GM23338 (cell line): ENCODE measurements around the gene FAM227A. TPM values are rescaled to one million over a fixed set of nuclear protein-coding genes. Genes with fewer than 3 reads are reported as not detected.

Experiments used
- ATAC-seq: fragments of 200-7000 bp; cut with Tn5 transposase; 3 replicates; pipeline ENCODE4 v1.9.1; 2020
- DNase-seq: peaks from one replicate; pipeline ENCODE4 v3.0.0-alpha.2; 2015; ENCODE audit warnings: low spot score
- H2AFZ ChIP-seq: fragments of 200-600 bp; sonication (generic); 2 replicates; pipeline ENCODE4 v1.8.0; 2016; ENCODE audit warnings: antibody characterized with exemption, mild to moderate bottlenecking, moderate library complexity
- H3F3A ChIP-seq: fragments of 200-600 bp; sonication (generic); replicated peaks from 2 replicates; pipeline ENCODE4 v1.8.0; 2017; ENCODE audit warnings: antibody characterized with exemption, mixed run types, low read depth
- H3K27ac ChIP-seq: fragments of 200-600 bp; sonication (generic); 2 replicates; pipeline ENCODE4 v1.6.1; 2016; ENCODE audit warnings: low read depth
- H3K27me3 ChIP-seq: fragments of 200-600 bp; sonication (generic); 2 replicates; pipeline ENCODE4 v1.8.0; 2016; ENCODE audit warnings: mild to moderate bottlenecking, mixed run types, moderate library complexity; ENCODE audit not compliant: insufficient read depth
- H3K36me3 ChIP-seq: fragments of 200-600 bp; sonication (generic); 2 replicates; pipeline ENCODE4 v1.8.0; 2016; ENCODE audit warnings: mild to moderate bottlenecking; ENCODE audit not compliant: insufficient read depth
- H3K4me1 ChIP-seq: fragments of 200-600 bp; sonication (generic); 2 replicates; pipeline ENCODE4 v1.8.0; 2016; ENCODE audit warnings: mild to moderate bottlenecking, moderate library complexity; ENCODE audit not compliant: insufficient read depth
- H3K4me2 ChIP-seq: fragments of 200-600 bp; sonication (generic); 2 replicates; pipeline ENCODE4 v1.7.1; 2017; ENCODE audit warnings: mixed run types
- H3K4me3 ChIP-seq: fragments of 200-600 bp; sonication (generic); 2 replicates; pipeline ENCODE4 v1.6.1; 2016; ENCODE audit warnings: mixed run types
- H3K79me2 ChIP-seq: fragments of 200-600 bp; sonication (generic); replicated peaks from 2 replicates; pipeline ENCODE4 v1.8.0; 2017; ENCODE audit warnings: mild to moderate bottlenecking; ENCODE audit not compliant: insufficient read depth
- H3K9me2 ChIP-seq: fragments of 200-600 bp; sonication (generic); 2 replicates; pipeline ENCODE4 v1.8.0; 2017; ENCODE audit not compliant: insufficient read depth
- H4K20me1 ChIP-seq: fragments of 200-600 bp; sonication (generic); replicated peaks from 2 replicates; pipeline ENCODE4 v1.8.0; 2017; ENCODE audit warnings: mild to moderate bottlenecking; ENCODE audit not compliant: insufficient read depth
- H3K27ac Mint-ChIP-seq: 2 replicates; pipeline ENCODE4 v1.8.0; 2020; ENCODE audit warnings: inconsistent platforms, mild to moderate bottlenecking, moderate library complexity, mixed read lengths
- H3K27me3 Mint-ChIP-seq: 3 replicates; pipeline ENCODE4 v1.8.0; 2022; ENCODE audit warnings: low read depth, mild to moderate bottlenecking, moderate library complexity, mixed read lengths, inconsistent platforms; ENCODE audit not compliant: insufficient read depth, poor library complexity
- H3K36me3 Mint-ChIP-seq: 3 replicates; pipeline ENCODE4 v1.8.0; 2021; ENCODE audit warnings: low read depth, mild to moderate bottlenecking, inconsistent platforms, moderate library complexity, mixed read lengths
- H3K4me1 Mint-ChIP-seq: 3 replicates; pipeline ENCODE4 v1.8.0; 2020; ENCODE audit warnings: mild to moderate bottlenecking, inconsistent platforms, mixed read lengths
- H3K4me3 Mint-ChIP-seq: 3 replicates; pipeline ENCODE4 v1.8.0; 2021; ENCODE audit warnings: moderate library complexity, mild to moderate bottlenecking, inconsistent platforms, mixed read lengths
- H3K9me3 Mint-ChIP-seq: 3 replicates; pipeline ENCODE4 v1.8.0; 2020; ENCODE audit warnings: moderate library complexity, mild to moderate bottlenecking, inconsistent platforms, mixed read lengths
- CREB1 ChIP-seq: fragments of 250-450 bp; sonication (Bioruptor Pico); IDR thresholded peaks from 2 replicates; pipeline ENCODE4 v1.5.0; 2020; ENCODE audit warnings: low read depth, mild to moderate bottlenecking, moderate library complexity
- ETS1 ChIP-seq: IDR thresholded peaks from 2 replicates; pipeline ENCODE4 v1.6.1; 2016; ENCODE audit warnings: antibody characterized with exemption
- EZH2 ChIP-seq: fragments of 200-600 bp; sonication (generic); IDR thresholded peaks from one replicate; pipeline ENCODE4 v1.8.0; 2017; ENCODE audit warnings: antibody characterized with exemption, mild to moderate bottlenecking, low read depth; ENCODE audit not compliant: unreplicated experiment
- EZH2phosphoT487 ChIP-seq: fragments of 200-600 bp; sonication (generic); IDR thresholded peaks from one replicate; pipeline ENCODE4 v1.8.1; 2018; ENCODE audit warnings: antibody characterized with exemption; ENCODE audit not compliant: unreplicated experiment
- JUNB ChIP-seq: IDR thresholded peaks from one replicate; pipeline ENCODE4 v1.6.1; 2016; ENCODE audit warnings: antibody characterized with exemption; ENCODE audit not compliant: unreplicated experiment
- NANOG ChIP-seq: IDR thresholded peaks from 2 replicates; pipeline ENCODE4 v1.6.1; 2016; ENCODE audit warnings: antibody characterized with exemption, borderline replicate concordance
- POLR2AphosphoS5 ChIP-seq: IDR thresholded peaks from 2 replicates; pipeline ENCODE4 v1.6.1; 2016; ENCODE audit warnings: antibody characterized with exemption, low read depth
- REST ChIP-seq: IDR thresholded peaks from one replicate; pipeline ENCODE4 v1.6.1; 2018; ENCODE audit warnings: antibody characterized with exemption; ENCODE audit not compliant: unreplicated experiment
- STAT1 ChIP-seq: IDR thresholded peaks from one replicate; pipeline ENCODE4 v1.6.1; 2016; ENCODE audit warnings: antibody characterized with exemption; ENCODE audit not compliant: unreplicated experiment
- ZNF114 ChIP-seq: fragments of 250-450 bp; sonication (Bioruptor Pico); IDR thresholded peaks from 2 replicates; pipeline ENCODE4 v1.5.0; 2020; ENCODE audit warnings: mild to moderate bottlenecking, moderate library complexity
- ZNF331 ChIP-seq: fragments of 250-450 bp; sonication (Bioruptor Pico); IDR thresholded peaks from 2 replicates; pipeline ENCODE4 v1.5.0; 2020; ENCODE audit warnings: low read depth, mild to moderate bottlenecking, moderate library complexity
- ZNF462 ChIP-seq: fragments of 250-450 bp; sonication (Bioruptor Pico); IDR thresholded peaks from 2 replicates; pipeline ENCODE4 v1.5.0; 2020; ENCODE audit warnings: mild to moderate bottlenecking, moderate library complexity
- polyA plus RNA-seq: library from polyadenylated mRNA; unstranded; fragments of >200 nt; fragmentation: Nextera tagmentation; extraction: Ambion mirVana; gene quantifications from 2 replicates; pipeline ENCODE4 v1.2.1, GENCODE V29; 2016
- total RNA-seq: library from RNA; depleted of rRNA; stranded (reverse); fragments of >200 nt; shearing (Covaris generic); gene quantifications from 2 replicates; pipeline ENCODE4 v1.2.3, GENCODE V29; 2014
- TF ChIP-seq, protein P1 (sequence below), 2 experiments: fragments of 200-600 bp in 1 of 2; sonication (generic) in 1 of 2; conservative IDR thresholded peaks; 2 replicates each; pipeline versions ENCODE4 v1.5.1 to v1.6.1; 2016 to 2017; ENCODE audit warnings: antibody characterized with exemption in 2 of 2, low read depth in 2 of 2, mild to moderate bottlenecking in 2 of 2, moderate library complexity in 1 of 2

FAM227A gene
- total and polyA plus RNA-seq, 2 experiments from 2014 or later, result 5.8 to 11.0 TPM

GRCh38 chr22:38649841-38650522 lies 6.2 kb downstream of the FAM227A start:
- Mint-ChIP-seq H3K27me3 (peaks cover 6% of the 10 kb centered on the region), H3K36me3 (peaks cover 40% of the 10 kb centered on the region), H3K4me1 (no peaks in the 10 kb centered on the region), H3K27ac (no peak overlapping the region), H3K4me3 (no peak overlapping the region), H3K9me3 (peaks cover 8% of the 10 kb centered on the region; the same call in 2 of the 3 replicates)
- DNase-seq (no peak), ATAC-seq (no peak)
- TF ChIP-seq, protein P1, sequence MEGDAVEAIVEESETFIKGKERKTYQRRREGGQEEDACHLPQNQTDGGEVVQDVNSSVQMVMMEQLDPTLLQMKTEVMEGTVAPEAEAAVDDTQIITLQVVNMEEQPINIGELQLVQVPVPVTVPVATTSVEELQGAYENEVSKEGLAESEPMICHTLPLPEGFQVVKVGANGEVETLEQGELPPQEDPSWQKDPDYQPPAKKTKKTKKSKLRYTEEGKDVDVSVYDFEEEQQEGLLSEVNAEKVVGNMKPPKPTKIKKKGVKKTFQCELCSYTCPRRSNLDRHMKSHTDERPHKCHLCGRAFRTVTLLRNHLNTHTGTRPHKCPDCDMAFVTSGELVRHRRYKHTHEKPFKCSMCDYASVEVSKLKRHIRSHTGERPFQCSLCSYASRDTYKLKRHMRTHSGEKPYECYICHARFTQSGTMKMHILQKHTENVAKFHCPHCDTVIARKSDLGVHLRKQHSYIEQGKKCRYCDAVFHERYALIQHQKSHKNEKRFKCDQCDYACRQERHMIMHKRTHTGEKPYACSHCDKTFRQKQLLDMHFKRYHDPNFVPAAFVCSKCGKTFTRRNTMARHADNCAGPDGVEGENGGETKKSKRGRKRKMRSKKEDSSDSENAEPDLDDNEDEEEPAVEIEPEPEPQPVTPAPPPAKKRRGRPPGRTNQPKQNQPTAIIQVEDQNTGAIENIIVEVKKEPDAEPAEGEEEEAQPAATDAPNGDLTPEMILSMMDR (conservative IDR thresholded peaks at IDR 0.05; ENCODE audit: low read depth in 2 of 2), result no peak
- TF ChIP-seq EZH2phosphoT487, result no peak
- TF ChIP-seq ZNF462 (CRISPR knock-in tag), result no peak
- no peak for TF ChIP-seq NANOG
- no peak for TF ChIP-seq POLR2AphosphoS5
- no peak for TF ChIP-seq ETS1
- no peak for TF ChIP-seq STAT1
- no peak for TF ChIP-seq EZH2
- TF ChIP-seq ZNF114 (CRISPR knock-in tag), result no peak
- TF ChIP-seq ZNF331 (CRISPR knock-in tag), result no peak
- no peak for TF ChIP-seq REST
- TF ChIP-seq JUNB, result no peak
- no peak for TF ChIP-seq CREB1
- H3K27ac ChIP-seq, result no peak overlapping the region
- H4K20me1 ChIP-seq, result no peaks in the 10 kb centered on the region; the same call in 1 of the 2 replicates
- no peaks in the 10 kb centered on the region for H3K9me2 ChIP-seq
- H3F3A ChIP-seq, result no peaks in the 10 kb centered on the region
- H2AFZ ChIP-seq, result no peak overlapping the region
- no peaks in the 10 kb centered on the region for H3K4me1 ChIP-seq
- no peaks in the 10 kb centered on the region for H3K27me3 ChIP-seq
- H3K4me2 ChIP-seq, result no peak overlapping the region
- H3K4me3 ChIP-seq, result no peak overlapping the region
- H3K79me2 ChIP-seq, result no peaks in the 10 kb centered on the region
- H3K36me3 ChIP-seq, result 0 out of 2 replicates have a peak, but pooled peaks cover 3% of the 10 kb centered on the region
